ENCODE data around the gene C1RL.

C1RL gene

GRCh38 chr12:7137908-7138307 lies 28.9 kb upstream of the C1RL start:
- TF ChIP-seq CTCF (IDR thresholded peaks at IDR 0.05; ENCODE audit: insufficient read depth, low read depth, low read length, missing control alignments): no peak
- peak; percentile 45 for DNase-seq (ENCODE audit: low read depth)

GRCh38 chr12:7136676-7137075 lies 27.7 kb upstream of the C1RL start:
- H3K4me3 ChIP-seq (ENCODE audit: low read length): no peak overlapping the region
- no peak for DNase-seq (ENCODE audit: low read depth)
- TF ChIP-seq CTCF (IDR thresholded peaks at IDR 0.05; ENCODE audit: insufficient read depth, low read depth, low read length, missing control alignments): no peak

More at GRCh38 chr12:7137908-7138307, 28.9 kb upstream of the C1RL start:
- H3K4me3 ChIP-seq (ENCODE audit: low read length): no peak overlapping the region

- no peak overlapping the region for H3K4me3 ChIP-seq (ENCODE audit: low read length)
- no peak for DNase-seq (ENCODE audit: low read depth)
- TF ChIP-seq CTCF (IDR thresholded peaks at IDR 0.05; ENCODE audit: insufficient read depth, low read depth, low read length, missing control alignments): no peak
Observed at GRCh38 chr12:7136071-7136470, 27.1 kb upstream of the C1RL start.

GRCh38 chr12:7134396-7135166 lies 25.6 kb upstream of the C1RL start:
- no peak for TF ChIP-seq CTCF (IDR thresholded peaks at IDR 0.05; ENCODE audit: insufficient read depth, low read depth, low read length, missing control alignments)
- H3K4me3 ChIP-seq (ENCODE audit: low read length): no peak overlapping the region
- DNase-seq (ENCODE audit: low read depth): no peak

GRCh38 chr12:7131502-7131866 lies 22.5 kb upstream of the C1RL start:
- TF ChIP-seq CTCF (IDR thresholded peaks at IDR 0.05; ENCODE audit: insufficient read depth, low read depth, low read length, missing control alignments): no peak
- H3K4me3 ChIP-seq (ENCODE audit: low read length): peak overlapping the region; percentile 84
- DNase-seq (ENCODE audit: low read depth): no peak

- H3K4me3 ChIP-seq (ENCODE audit: low read length): peak overlapping the region; percentile 84
- no peak for TF ChIP-seq CTCF (IDR thresholded peaks at IDR 0.05; ENCODE audit: insufficient read depth, low read depth, low read length, missing control alignments)
- peak; percentile 55 for DNase-seq (ENCODE audit: low read depth)
Observed at GRCh38 chr12:7130701-7131501, 21.9 kb upstream of the C1RL start.
